HUES6 (cell line): Measurements from ENCODE around the gene IRAK4.

Source experiments
- H3K27ac ChIP-seq: 2 replicates; pipeline ENCODE4 v1.7.0; 2013; ENCODE audit warnings: low read depth, mild to moderate bottlenecking, low read length, inconsistent platforms
- H3K27me3 ChIP-seq: 2 replicates; pipeline ENCODE4 v1.6.1; 2013; ENCODE audit warnings: low read length; ENCODE audit not compliant: control insufficient read depth, insufficient read depth
- H3K36me3 ChIP-seq: 2 replicates; pipeline ENCODE4 v1.6.1; 2013; ENCODE audit warnings: low read length; ENCODE audit not compliant: control insufficient read depth, insufficient read depth
- H3K4me1 ChIP-seq: 2 replicates; pipeline ENCODE4 v1.6.1; 2013; ENCODE audit warnings: low read length; ENCODE audit not compliant: control insufficient read depth, insufficient read depth
- H3K4me3 ChIP-seq: 2 replicates; pipeline ENCODE4 v1.5.1; 2013; ENCODE audit warnings: low read depth, low read length
- H3K9ac ChIP-seq: one replicate; pipeline ENCODE4 v1.6.1; 2013; ENCODE audit warnings: mild to moderate bottlenecking, low read length
- H3K9me3 ChIP-seq: 2 replicates; pipeline ENCODE4 v1.6.1; 2013; ENCODE audit warnings: low read depth, low read length; ENCODE audit not compliant: control insufficient read depth, insufficient read depth

Gene IRAK4

GRCh38 chr12:43766291-43766690 is 7.5 kb downstream of the IRAK4 start:
- Histone ChIP-seq H3K36me3 (peaks cover 11% of the 10 kb centered on the region; the same call in 1 of the 2 replicates), H3K9ac (no peak overlapping the region), H3K27ac (no peak overlapping the region), H3K4me1 (peaks cover 21% of the 10 kb centered on the region; the same call in 1 of the 2 replicates), H3K27me3 (no peaks in the 10 kb centered on the region), H3K9me3 (no peaks in the 10 kb centered on the region), H3K4me3 (no peak overlapping the region)

- no peak overlapping the region for H3K9ac ChIP-seq
- no peak overlapping the region for H3K27ac ChIP-seq
- H3K27me3 ChIP-seq, result no peaks in the 10 kb centered on the region
- H3K9me3 ChIP-seq, result no peaks in the 10 kb centered on the region
- no peak overlapping the region for H3K4me3 ChIP-seq
- H3K36me3 ChIP-seq, result peaks cover 9% of the 10 kb centered on the region
- no peaks in the 10 kb centered on the region for H3K4me1 ChIP-seq
These were observed 17.7 kb downstream of the IRAK4 start for GRCh38 chr12:43776498-43776897.

GRCh38 chr12:43786899-43787693 is 28.3 kb downstream of the IRAK4 start:
- H3K4me1 ChIP-seq, result no peaks in the 10 kb centered on the region
- no peak overlapping the region for H3K27ac ChIP-seq
- no peaks in the 10 kb centered on the region for H3K27me3 ChIP-seq
- no peak overlapping the region for H3K9ac ChIP-seq
- H3K9me3 ChIP-seq, result no peaks in the 10 kb centered on the region
- H3K36me3 ChIP-seq, result peaks cover 12% of the 10 kb centered on the region
- H3K4me3 ChIP-seq, result no peak overlapping the region

- H3K27me3 ChIP-seq, result no peaks in the 10 kb centered on the region
- no peaks in the 10 kb centered on the region for H3K9me3 ChIP-seq
- H3K4me1 ChIP-seq, result no peaks in the 10 kb centered on the region
- H3K9ac ChIP-seq, result no peak overlapping the region
- H3K36me3 ChIP-seq, result peaks cover 11% of the 10 kb centered on the region
- H3K4me3 ChIP-seq, result no peak overlapping the region
- H3K27ac ChIP-seq, result no peak overlapping the region
These were observed 31.2 kb downstream of the IRAK4 start for GRCh38 chr12:43789941-43790340.

GRCh38 chr12:43795716-43796280 is 37.0 kb downstream of the IRAK4 start:
- H3K4me1 ChIP-seq, result no peaks in the 10 kb centered on the region
- no peak overlapping the region for H3K9ac ChIP-seq
- H3K27ac ChIP-seq, result no peak overlapping the region
- H3K9me3 ChIP-seq, result no peaks in the 10 kb centered on the region
- H3K36me3 ChIP-seq, result peaks cover 62% of the 10 kb centered on the region
- H3K4me3 ChIP-seq, result no peak overlapping the region
- H3K27me3 ChIP-seq, result no peaks in the 10 kb centered on the region

GRCh38 chr12:43797561-43798217 is 38.9 kb downstream of the IRAK4 start:
- no peak overlapping the region for H3K27ac ChIP-seq
- H3K36me3 ChIP-seq, result peaks cover 78% of the 10 kb centered on the region
- no peaks in the 10 kb centered on the region for H3K27me3 ChIP-seq
- no peak overlapping the region for H3K9ac ChIP-seq
- H3K9me3 ChIP-seq, result no peaks in the 10 kb centered on the region
- no peaks in the 10 kb centered on the region for H3K4me1 ChIP-seq
- no peak overlapping the region for H3K4me3 ChIP-seq

- Histone ChIP-seq H3K4me3 (peak overlapping the region; percentile 100), H3K4me1 (no peaks in the 10 kb centered on the region; the same call in 1 of the 2 replicates), H3K9me3 (no peaks in the 10 kb centered on the region), H3K27me3 (no peaks in the 10 kb centered on the region), H3K27ac (peak overlapping the region; percentile 93), H3K36me3 (peaks cover 36% of the 10 kb centered on the region), H3K9ac (peak overlapping the region; percentile 94)
These were observed 46.6 kb downstream of the IRAK4 start for GRCh38 chr12:43805149-43805859.

GRCh38 chr12:43805860-43806736 is 47.3 kb downstream of the IRAK4 start, which contains the start of gene TWF1:
TSS of gene TWF1 (minus strand) at chr12:43806317. CDS start at chr12:43806245, 72 bp downstream.
- Histone ChIP-seq H3K27ac (peak within 1 kb of the TSS; percentile 93), H3K9ac (peak within 1 kb of the TSS; percentile 94), H3K4me3 (peak within 1 kb of the TSS; percentile 100), H3K36me3 (peaks cover 28% of the 10 kb centered on the region), H3K4me1 (no peaks in the 10 kb centered on the region; the same call in 1 of the 2 replicates), H3K27me3 (no peaks in the 10 kb centered on the region), H3K9me3 (no peaks in the 10 kb centered on the region)

- no peaks in the 10 kb centered on the region; the same call in 1 of the 2 replicates for H3K4me1 ChIP-seq
- H3K27ac ChIP-seq, result peak overlapping the region; percentile 93; the same call in 1 of the 2 replicates
- peaks cover 23% of the 10 kb centered on the region for H3K36me3 ChIP-seq
These were observed 48.0 kb downstream of the IRAK4 start for GRCh38 chr12:43806737-43807072.

GRCh38 chr12:43807386-43807785 is 48.6 kb downstream of the IRAK4 start:
- no peaks in the 10 kb centered on the region; the same call in 1 of the 2 replicates for H3K4me1 ChIP-seq
- H3K27me3 ChIP-seq, result no peaks in the 10 kb centered on the region
- no peak overlapping the region for H3K27ac ChIP-seq
- H3K4me3 ChIP-seq, result peak overlapping the region; percentile 100; the same call in 1 of the 2 replicates
- H3K9ac ChIP-seq, result no peak overlapping the region
- no peaks in the 10 kb centered on the region for H3K9me3 ChIP-seq
- peaks cover 18% of the 10 kb centered on the region for H3K36me3 ChIP-seq

More at GRCh38 chr12:43806737-43807072, 48.0 kb downstream of the IRAK4 start:
- Histone ChIP-seq H3K9me3 (no peaks in the 10 kb centered on the region), H3K27me3 (no peaks in the 10 kb centered on the region), H3K4me3 (peak overlapping the region; percentile 100), H3K9ac (peak overlapping the region; percentile 87)
